ENCODE measurements around the gene FNDC11. TPM values are rescaled to one million over a fixed set of nuclear protein-coding genes. Genes with fewer than 3 reads are reported as not detected.

The FNDC11 gene
- total RNA-seq, 1 experiment from 2014 or later = 2.5 TPM

DNA sequence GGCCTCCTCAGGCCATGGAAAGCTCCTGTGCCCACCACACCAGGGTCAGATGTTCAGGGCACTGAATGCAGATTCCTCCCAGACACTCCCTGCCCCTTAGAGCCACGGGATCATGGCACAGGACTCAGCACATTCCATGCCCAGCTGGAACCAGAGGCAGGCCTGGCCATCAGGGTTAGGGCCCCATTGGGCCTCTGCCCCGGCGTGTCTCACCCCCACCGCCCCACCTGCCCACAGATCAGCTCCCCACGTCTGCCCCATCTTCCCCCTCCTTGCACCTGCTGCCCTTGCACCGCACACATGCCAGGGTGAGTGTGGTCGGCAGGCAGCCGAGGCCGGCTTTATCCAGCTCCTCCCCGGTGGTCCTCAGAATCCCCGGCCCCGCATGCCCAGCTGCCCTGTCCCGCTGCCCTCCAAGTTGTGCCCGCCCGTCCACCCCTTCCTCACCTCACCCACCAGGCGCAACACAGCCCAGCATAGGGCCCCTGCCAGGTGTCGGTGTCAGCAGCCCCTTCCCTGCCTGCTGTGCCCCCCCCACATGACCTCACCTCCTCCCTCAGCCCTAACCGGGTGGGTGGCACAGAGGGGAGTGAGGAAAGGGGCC, 4.2 kb upstream of the FNDC11 start:
- H3K79me2 ChIP-seq (ENCODE audit: insufficient read depth, low read length) = no peaks in the 10 kb centered on the region
- H3K23me2 ChIP-seq (ENCODE audit: insufficient read length, low read depth, low read length, poor library complexity, severe bottlenecking) = peaks cover 9% of the 10 kb centered on the region
- no peak overlapping the region for H2BK20ac ChIP-seq (ENCODE audit: low read depth, low read length, poor library complexity, severe bottlenecking)
- H3K27me3 Mint-ChIP-seq (ENCODE audit: low read depth) = no peaks in the 10 kb centered on the region; the same call in 1 of the 2 replicates
- no peak overlapping the region; a peak in 1 of 5 replicates for H3K4me3 Mint-ChIP-seq
- H3K27ac ChIP-seq (ENCODE audit: insufficient read length, low read depth, low read length) = no peak overlapping the region
- H3K27ac Mint-ChIP-seq = no peak overlapping the region
- no peak overlapping the region for H3K4me2 ChIP-seq (ENCODE audit: insufficient read depth, insufficient read length, low read length)
- H4K5ac ChIP-seq (ENCODE audit: insufficient read length, low read depth, low read length) = no peak overlapping the region
- no peak overlapping the region for H2BK12ac ChIP-seq (ENCODE audit: insufficient read length, low read depth, low read length)
- H3K4me1 ChIP-seq (ENCODE audit: insufficient read depth, low read length) = peaks cover 2% of the 10 kb centered on the region; the same call in 1 of the 2 replicates
- H2AFZ ChIP-seq (ENCODE audit: low read length) = no peak overlapping the region
- no peak for DNase-seq
- H3K79me1 ChIP-seq (ENCODE audit: insufficient read depth, low read depth, low read length, poor library complexity, severe bottlenecking) = no peaks in the 10 kb centered on the region
- H3K14ac ChIP-seq (ENCODE audit: insufficient read depth, low read length) = no peak overlapping the region
- no peak overlapping the region for H2BK120ac ChIP-seq (ENCODE audit: low read depth, low read length, poor library complexity, severe bottlenecking)
- H4K91ac ChIP-seq (ENCODE audit: insufficient read length, low read depth, low read length) = no peak overlapping the region
- WGBS (ENCODE audit: extremely low coverage, insufficient read length, low lambda C conversion rate) = no CpG with 5 or more reads among the region's 18 CpGs
- H4K20me1 ChIP-seq (ENCODE audit: control insufficient read depth, insufficient read depth, insufficient read length) = peaks cover 3% of the 10 kb centered on the region
- H3T11ph ChIP-seq (ENCODE audit: low read length) = no peak overlapping the region
- no peaks in the 10 kb centered on the region; a peak in 1 of 7 replicates for H3K36me3 Mint-ChIP-seq (ENCODE audit: insufficient read depth in 1 of 3, low read depth in 3 of 3)
- no peak overlapping the region for H3K23ac ChIP-seq (ENCODE audit: insufficient read length, low read depth, low read length)
- no peak overlapping the region for H3K18ac ChIP-seq (ENCODE audit: insufficient read length, low read depth, low read length)
- H3K27me3 ChIP-seq (ENCODE audit: insufficient read depth, low read length) = no peaks in the 10 kb centered on the region
- no peak overlapping the region for H4K8ac ChIP-seq (replicated peaks; ENCODE audit: insufficient read length, low read depth, low read length)
- TF ChIP-seq, protein P1, sequence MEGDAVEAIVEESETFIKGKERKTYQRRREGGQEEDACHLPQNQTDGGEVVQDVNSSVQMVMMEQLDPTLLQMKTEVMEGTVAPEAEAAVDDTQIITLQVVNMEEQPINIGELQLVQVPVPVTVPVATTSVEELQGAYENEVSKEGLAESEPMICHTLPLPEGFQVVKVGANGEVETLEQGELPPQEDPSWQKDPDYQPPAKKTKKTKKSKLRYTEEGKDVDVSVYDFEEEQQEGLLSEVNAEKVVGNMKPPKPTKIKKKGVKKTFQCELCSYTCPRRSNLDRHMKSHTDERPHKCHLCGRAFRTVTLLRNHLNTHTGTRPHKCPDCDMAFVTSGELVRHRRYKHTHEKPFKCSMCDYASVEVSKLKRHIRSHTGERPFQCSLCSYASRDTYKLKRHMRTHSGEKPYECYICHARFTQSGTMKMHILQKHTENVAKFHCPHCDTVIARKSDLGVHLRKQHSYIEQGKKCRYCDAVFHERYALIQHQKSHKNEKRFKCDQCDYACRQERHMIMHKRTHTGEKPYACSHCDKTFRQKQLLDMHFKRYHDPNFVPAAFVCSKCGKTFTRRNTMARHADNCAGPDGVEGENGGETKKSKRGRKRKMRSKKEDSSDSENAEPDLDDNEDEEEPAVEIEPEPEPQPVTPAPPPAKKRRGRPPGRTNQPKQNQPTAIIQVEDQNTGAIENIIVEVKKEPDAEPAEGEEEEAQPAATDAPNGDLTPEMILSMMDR (conservative IDR thresholded peaks at IDR 0.05) = no peak
- H2AK5ac ChIP-seq (ENCODE audit: insufficient read length, low read length) = no peak overlapping the region
- no peaks in the 10 kb centered on the region for H3K9me3 Mint-ChIP-seq
- no peaks in the 10 kb centered on the region for H3K9me3 ChIP-seq (ENCODE audit: control insufficient read depth, low read depth, low read length)
- no peak overlapping the region for H3K56ac ChIP-seq (ENCODE audit: insufficient read length, low read depth, low read length)
- H3K4ac ChIP-seq (ENCODE audit: low read depth, low read length) = no peak overlapping the region
- no peak overlapping the region for H2BK5ac ChIP-seq (ENCODE audit: insufficient read length, low read length)
- peaks cover 22 to 40% of the 10 kb centered on the region in 2 experiments for H3K4me1 Mint-ChIP-seq
- H2BK15ac ChIP-seq (ENCODE audit: low read depth, low read length) = no peak overlapping the region
- no peak overlapping the region for H3K9ac ChIP-seq (ENCODE audit: extremely low read depth, insufficient read length, low read length)
